ENCODE results near the gene CPSF6.

CPSF6 gene

DNA sequence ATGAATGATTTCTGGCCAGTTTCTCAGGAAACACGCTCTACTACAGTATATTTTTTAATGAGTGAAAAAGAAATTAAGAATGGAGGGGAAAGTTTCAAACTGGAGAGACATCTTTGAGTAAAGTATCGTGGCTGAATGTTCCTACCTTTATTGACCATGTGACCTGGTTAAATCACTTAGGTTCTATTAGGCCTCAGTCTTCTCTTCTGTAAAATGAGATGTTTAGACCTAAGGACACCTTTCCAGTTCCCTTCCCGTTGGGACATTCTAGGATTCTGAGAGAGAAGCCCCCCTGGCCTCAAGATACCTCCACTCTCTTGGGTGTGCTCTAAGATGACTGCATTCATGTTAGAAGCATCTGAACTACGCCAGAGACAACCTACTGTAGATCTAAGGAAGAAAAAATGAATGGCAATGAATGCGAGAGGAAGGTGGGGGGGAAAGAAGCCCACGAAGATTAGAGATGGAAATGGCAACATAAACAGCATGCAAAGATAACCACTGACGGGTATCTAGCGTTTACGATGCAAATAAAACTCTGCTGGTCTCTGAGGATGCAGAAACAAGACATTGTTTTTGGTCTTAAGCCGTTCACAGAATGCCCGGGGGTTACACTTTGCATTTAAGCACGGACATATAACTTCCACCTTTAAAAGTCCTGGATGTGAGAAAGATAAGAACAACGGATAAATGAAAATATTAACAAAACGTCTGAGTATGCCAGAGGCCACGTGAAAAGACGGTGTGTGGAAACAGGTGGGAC, 599 bp upstream of the CPSF6 start:
- peak overlapping the region; percentile 99 for H3K27ac ChIP-seq

DNA sequence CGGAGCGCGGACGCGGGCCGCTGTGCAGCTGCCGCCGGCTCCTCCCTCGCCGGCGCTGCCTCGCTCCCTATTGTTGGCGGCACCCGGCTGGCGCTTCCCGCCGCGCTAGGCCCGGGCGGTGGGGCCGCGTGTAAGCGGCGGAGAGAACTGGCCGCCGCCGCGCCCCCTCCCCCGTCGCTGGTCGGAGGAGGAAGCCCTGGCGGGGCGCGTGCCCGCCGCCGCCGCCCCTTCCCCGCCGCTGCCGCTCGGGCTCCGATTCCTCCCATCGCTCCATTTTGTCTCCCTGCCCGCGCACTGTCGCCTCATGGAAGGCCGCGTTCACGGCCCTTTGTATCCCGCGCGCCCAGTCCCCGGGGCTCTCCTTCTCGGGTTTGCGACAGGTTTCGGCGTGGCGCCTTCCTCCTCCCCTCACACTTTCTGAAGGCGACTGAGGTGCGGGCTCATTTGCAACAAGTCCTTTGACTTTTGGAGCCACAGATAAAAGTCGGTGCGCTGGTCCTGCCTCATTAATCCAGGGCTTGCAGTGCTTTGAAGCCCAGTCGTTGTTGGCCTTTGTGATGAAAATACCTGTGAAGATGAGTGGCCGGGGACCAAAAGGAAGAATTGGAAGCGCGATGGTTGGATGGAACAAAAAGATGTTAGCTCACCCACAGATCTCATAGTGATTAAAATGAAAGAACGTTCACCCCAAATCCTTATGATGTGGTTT, 707 bp downstream of the CPSF6 start:
- Histone ChIP-seq H3K36me3 (peaks cover 28% of the 10 kb centered on the region), H3K9me3 (no peaks in the 10 kb centered on the region), H3K4me2 (peak overlapping the region; percentile 87), H3K4me3 (peak overlapping the region; percentile 97), H3K9ac (peak overlapping the region; percentile 99), H4K20me1 (peaks cover 52% of the 10 kb centered on the region), H3K27me3 (no peaks in the 10 kb centered on the region), H3K4me1 (peaks cover 40% of the 10 kb centered on the region), H3K27ac (peak overlapping the region; percentile 99)
- TF ChIP-seq Cebpa-rat (IDR thresholded peaks at IDR 0.05): no peak

More for the DNA sequence above, 599 bp upstream of the CPSF6 start:
- peaks cover 15% of the 10 kb centered on the region for H3K36me3 ChIP-seq
- no peaks in the 10 kb centered on the region for H3K9me3 ChIP-seq
- H3K27me3 ChIP-seq: no peaks in the 10 kb centered on the region
- H3K4me3 ChIP-seq: peak overlapping the region; percentile 97
- TF ChIP-seq Cebpa-rat (IDR thresholded peaks at IDR 0.05): no peak
- H4K20me1 ChIP-seq: peaks cover 39% of the 10 kb centered on the region
- peak overlapping the region; percentile 99 for H3K9ac ChIP-seq
- peaks cover 38% of the 10 kb centered on the region for H3K4me1 ChIP-seq
- H3K4me2 ChIP-seq: peak overlapping the region; percentile 80

- no peak for TF ChIP-seq Cebpa-rat (IDR thresholded peaks at IDR 0.05)
- H3K4me3 ChIP-seq: peak overlapping the region; percentile 97
- peak overlapping the region; percentile 87 for H3K4me2 ChIP-seq
- peaks cover 58% of the 10 kb centered on the region for H4K20me1 ChIP-seq
- no peaks in the 10 kb centered on the region for H3K27me3 ChIP-seq
- peaks cover 40% of the 10 kb centered on the region for H3K4me1 ChIP-seq
- H3K27ac ChIP-seq: peak overlapping the region; percentile 99
- H3K9me3 ChIP-seq: no peaks in the 10 kb centered on the region
- peaks cover 30% of the 10 kb centered on the region for H3K36me3 ChIP-seq
- H3K9ac ChIP-seq: peak overlapping the region; percentile 99
Measured at GRCh38 chr12:69240631-69240995, 1.2 kb downstream of the CPSF6 start.

- Histone ChIP-seq H3K9me3 (no peaks in the 10 kb centered on the region), H3K4me2 (peak overlapping the region; percentile 87), H3K4me3 (peak overlapping the region; percentile 97), H3K4me1 (peaks cover 40% of the 10 kb centered on the region), H3K27ac (0 out of 2 replicates have a peak overlapping the region, but pooled peaks have one; percentile 22), H4K20me1 (peaks cover 67% of the 10 kb centered on the region), H3K9ac (peak overlapping the region; percentile 99), H3K36me3 (peaks cover 33% of the 10 kb centered on the region), H3K27me3 (no peaks in the 10 kb centered on the region)
- TF ChIP-seq Cebpa-rat (IDR thresholded peaks at IDR 0.05): no peak
Measured at GRCh38 chr12:69241438-69242092, 2.2 kb downstream of the CPSF6 start.

DNA sequence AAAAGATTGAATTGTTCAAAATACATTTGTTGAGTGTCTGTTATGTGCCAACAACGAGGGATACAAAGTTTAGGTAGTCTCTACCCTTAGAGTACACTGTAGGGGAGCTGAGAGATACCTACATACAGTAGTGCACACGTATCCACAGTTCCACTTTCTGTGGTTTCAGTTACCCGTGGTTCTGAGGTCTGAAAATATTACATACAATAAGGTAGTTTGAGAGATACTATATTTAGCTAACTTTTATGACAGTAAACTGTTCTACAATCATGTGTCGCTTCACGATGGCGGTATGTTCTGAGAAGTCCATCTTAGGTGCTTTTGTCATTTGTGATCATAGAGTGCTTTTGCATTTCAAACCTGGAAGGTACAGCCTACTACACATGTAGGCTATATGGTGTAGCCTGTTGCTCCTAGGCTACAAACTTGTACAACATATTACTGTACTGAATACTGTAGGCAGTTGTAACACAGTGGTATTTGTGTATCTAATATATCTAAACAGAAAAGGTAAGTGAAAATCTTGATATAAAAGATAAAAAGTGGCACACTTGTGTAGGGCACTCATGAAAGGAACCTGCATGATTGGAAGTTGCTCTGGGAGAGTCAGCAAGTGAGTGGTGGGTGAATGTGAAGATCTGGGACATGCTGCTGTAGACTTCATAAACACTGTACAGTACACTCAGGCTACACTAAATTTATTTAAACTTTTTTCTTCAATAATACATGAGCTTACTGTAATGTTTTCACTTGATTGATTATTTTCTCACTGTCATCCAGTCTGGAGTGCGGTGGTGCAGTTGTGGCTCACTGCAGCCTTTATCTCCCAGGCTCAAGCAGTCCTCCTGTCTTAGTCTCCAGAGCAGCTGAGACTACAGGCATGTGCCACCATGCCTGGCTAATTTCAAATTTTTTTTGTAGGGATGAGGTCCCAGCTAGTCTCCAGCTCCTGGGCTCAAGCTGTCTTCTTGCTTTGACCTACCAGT, 4.0 kb downstream of the CPSF6 start:
- Histone ChIP-seq H3K27ac (no peak overlapping the region), H3K36me3 (peaks cover 48% of the 10 kb centered on the region), H4K20me1 (peaks cover 86% of the 10 kb centered on the region), H3K9ac (no peak overlapping the region), H3K4me2 (peak overlapping the region; percentile 87), H3K9me3 (no peaks in the 10 kb centered on the region), H3K27me3 (no peaks in the 10 kb centered on the region), H3K4me1 (peaks cover 38% of the 10 kb centered on the region), H3K4me3 (no peak overlapping the region)
- no peak for TF ChIP-seq Cebpa-rat (IDR thresholded peaks at IDR 0.05)

- Histone ChIP-seq H3K9ac (no peak overlapping the region), H3K4me1 (peaks cover 15% of the 10 kb centered on the region), H3K27me3 (no peaks in the 10 kb centered on the region), H3K36me3 (peaks cover 55% of the 10 kb centered on the region), H4K20me1 (peaks cover 100% of the 10 kb centered on the region), H3K4me3 (no peak overlapping the region), H3K4me2 (no peak overlapping the region), H3K9me3 (no peaks in the 10 kb centered on the region), H3K27ac (no peak overlapping the region)
- no peak for TF ChIP-seq Cebpa-rat (IDR thresholded peaks at IDR 0.05)
Measured at GRCh38 chr12:69247268-69248018, 8.1 kb downstream of the CPSF6 start.

DNA sequence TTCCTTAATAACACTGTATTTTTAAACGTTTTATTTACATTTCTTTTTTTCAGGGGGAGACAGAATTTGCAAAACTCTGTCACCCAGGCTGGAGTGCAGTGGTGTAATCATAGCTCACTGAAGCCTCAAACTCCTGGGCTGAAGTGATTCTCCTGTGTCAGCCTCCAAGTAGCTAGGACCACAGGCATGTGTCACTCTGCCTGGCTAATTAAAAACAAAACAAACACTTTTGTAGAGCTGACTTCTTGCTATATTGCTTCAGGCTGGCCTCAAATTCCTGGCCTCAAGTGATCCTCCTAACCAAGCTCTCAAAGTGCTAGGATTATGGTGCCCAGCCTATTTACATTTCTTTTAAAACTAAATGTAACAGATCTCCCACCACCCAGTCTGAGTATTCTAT, 12.7 kb downstream of the CPSF6 start:
- H3K27ac ChIP-seq: no peak overlapping the region
- TF ChIP-seq Cebpa-rat (IDR thresholded peaks at IDR 0.05): no peak
- peaks cover 100% of the 10 kb centered on the region for H4K20me1 ChIP-seq

DNA sequence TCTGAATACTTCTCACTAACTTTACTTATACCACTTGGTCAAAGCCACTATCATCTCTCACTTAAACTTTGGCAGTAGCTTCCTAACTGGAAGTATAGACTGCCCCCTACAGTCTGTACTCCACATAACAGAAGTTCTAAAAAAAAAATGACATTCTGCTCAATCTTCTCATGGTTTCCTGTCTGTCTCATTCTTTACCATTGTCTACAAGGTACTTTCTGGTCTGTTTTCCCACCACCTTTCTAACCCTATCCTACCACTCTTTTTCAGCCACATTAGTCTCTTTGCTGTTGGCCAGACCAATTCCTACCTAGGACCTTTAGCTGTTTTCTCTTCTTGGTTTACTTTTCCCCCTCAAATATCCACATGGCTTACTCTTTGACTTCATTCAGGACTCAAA, 14.7 kb downstream of the CPSF6 start:
- Histone ChIP-seq H3K4me1 (no peaks in the 10 kb centered on the region), H3K36me3 (peaks cover 64% of the 10 kb centered on the region), H3K27me3 (no peaks in the 10 kb centered on the region), H3K4me3 (no peak overlapping the region), H3K27ac (no peak overlapping the region), H3K9ac (no peak overlapping the region), H4K20me1 (peaks cover 99% of the 10 kb centered on the region), H3K9me3 (no peaks in the 10 kb centered on the region), H3K4me2 (no peak overlapping the region)
- no peak for TF ChIP-seq Cebpa-rat (IDR thresholded peaks at IDR 0.05)

More for the DNA sequence above, 12.7 kb downstream of the CPSF6 start:
- Histone ChIP-seq H3K27me3 (no peaks in the 10 kb centered on the region), H3K36me3 (peaks cover 58% of the 10 kb centered on the region), H3K4me1 (no peaks in the 10 kb centered on the region; the same call in 1 of the 2 replicates), H3K9me3 (no peaks in the 10 kb centered on the region), H3K4me2 (no peak overlapping the region), H3K4me3 (no peak overlapping the region), H3K9ac (no peak overlapping the region)

Measured in BLaER1 (cell line).